Activated CD4-positive, alpha-beta T cell treated with anti-CD3 and anti-CD28 coated beads, Interleukin-2, amount 10 ng/mL, durations not matched to agents 7 days and 5 days (primary cell): ENCODE data around the gene MAPK11. TPM values are rescaled to one million over a fixed set of nuclear protein-coding genes. Genes with fewer than 3 reads are reported as not detected.

ENCODE experiments used
- CTCF ChIA-PET: fragments of 350-600 bp; sonication (Branson Sonifier 250); formaldehyde crosslinking; loops from one replicate; lab custom pipeline; 2021; ENCODE audit warnings: antibody characterized with exemption; lab: Charles Lee
- POLR2A ChIA-PET: fragments of 350-600 bp; sonication (Branson Sonifier 250); formaldehyde crosslinking; loops from one replicate; lab custom pipeline; 2021; ENCODE audit warnings: antibody characterized with exemption; lab: Charles Lee
- DNase-seq: peaks from one replicate; pipeline ENCODE4 v3.0.0-alpha.2; 2020
- H3K27ac Mint-ChIP-seq: one replicate; pipeline ENCODE4 v1.8.0; 2021; ENCODE audit warnings: mild to moderate bottlenecking, moderate library complexity, mixed read lengths
- H3K27me3 Mint-ChIP-seq: one replicate; pipeline ENCODE4 v1.8.0; 2021; ENCODE audit warnings: mixed read lengths
- H3K36me3 Mint-ChIP-seq: one replicate; pipeline ENCODE4 v1.8.0; 2021; ENCODE audit warnings: low read depth, mixed read lengths
- H3K4me1 Mint-ChIP-seq: one replicate; pipeline ENCODE4 v1.8.0; 2021; ENCODE audit warnings: mixed read lengths
- H3K4me3 Mint-ChIP-seq: one replicate; pipeline ENCODE4 v1.8.0; 2021; ENCODE audit warnings: mild to moderate bottlenecking, moderate library complexity, mixed read lengths
- H3K9me3 Mint-ChIP-seq: one replicate; pipeline ENCODE4 v1.8.0; 2021; ENCODE audit warnings: mixed read lengths
- total RNA-seq, 2 experiments: library from RNA; stranded (reverse); gene quantifications; one replicate each; pipeline ENCODE4 v1.2.3, GENCODE V29; 2021

MAPK11 gene
- total RNA-seq, 2 experiments from 2014 or later = 10.7 to 12.6 TPM

- POLR2A ChIA-PET = no interaction called here
- Mint-ChIP-seq H3K4me3 (peak overlapping the region; percentile 58), H3K27me3 (peaks cover 15% of the 10 kb centered on the region), H3K4me1 (peaks cover 16% of the 10 kb centered on the region), H3K36me3 (no peaks in the 10 kb centered on the region), H3K9me3 (no peaks in the 10 kb centered on the region), H3K27ac (peak overlapping the region; percentile 41)
- CTCF ChIA-PET = interaction anchor here (1.2 to 2.7 kb wide), 4 partner anchors 10 to 36 kb away, joined by 3 to 9 read pairs (median 4); no protein-coding TSS in a partner anchor
- no peak for DNase-seq
Observed at GRCh38 chr22:50305923-50306566, 35.9 kb upstream of the MAPK11 start.

DNA sequence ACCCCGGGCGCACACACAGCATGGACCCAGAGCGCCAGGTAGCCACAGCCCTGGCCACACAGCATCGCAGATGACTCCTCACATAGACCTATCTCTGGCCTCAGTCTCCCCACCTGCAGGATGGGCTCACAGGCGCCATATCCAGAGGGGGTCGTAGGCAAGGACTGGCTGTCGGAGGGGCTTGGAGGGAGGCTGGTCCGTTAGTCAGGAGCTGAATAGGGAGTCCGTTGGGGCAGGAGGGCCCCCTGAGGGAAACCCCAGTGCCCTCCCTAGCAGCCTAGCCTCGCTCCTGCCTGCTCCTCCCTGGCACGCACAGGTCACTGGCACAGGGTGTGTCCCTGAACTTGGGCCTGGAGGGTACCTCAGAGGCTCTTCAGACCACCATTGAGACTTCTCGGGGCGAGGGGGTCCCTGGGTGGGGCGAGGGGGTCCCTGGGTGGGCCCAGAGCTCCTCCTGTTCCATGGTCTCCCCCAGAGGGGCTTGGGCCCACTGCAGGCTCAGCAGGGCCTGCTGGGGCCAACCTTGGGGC, 35.3 kb upstream of the MAPK11 start:
- Mint-ChIP-seq H3K4me3 (no peak overlapping the region), H3K27me3 (peaks cover 17% of the 10 kb centered on the region), H3K4me1 (peaks cover 16% of the 10 kb centered on the region), H3K36me3 (no peaks in the 10 kb centered on the region), H3K9me3 (no peaks in the 10 kb centered on the region), H3K27ac (no peak overlapping the region)
- POLR2A ChIA-PET = interaction anchor here (0.6 kb wide), 1 partner anchor 259 kb away, joined by 3 read pairs; no protein-coding TSS in a partner anchor
- DNase-seq = no peak
- CTCF ChIA-PET = interaction anchor here (0.9 to 2.7 kb wide), 7 partner anchors 9 to 37 kb away, joined by 3 to 20 read pairs (median 4); no protein-coding TSS in a partner anchor

- Mint-ChIP-seq H3K4me1 (peaks cover 16% of the 10 kb centered on the region), H3K4me3 (no peak overlapping the region), H3K27ac (no peak overlapping the region), H3K9me3 (no peaks in the 10 kb centered on the region), H3K27me3 (peaks cover 17% of the 10 kb centered on the region), H3K36me3 (no peaks in the 10 kb centered on the region)
- DNase-seq = no peak
- ChIA-PET POLR2A (interaction anchor here (0.6 kb wide), 1 partner anchor 259 kb away, joined by 3 read pairs; no protein-coding TSS in a partner anchor), CTCF (interaction anchor here (0.9 to 2.6 kb wide), 5 partner anchors 8 to 38 kb away, joined by 3 to 20 read pairs (median 4); no protein-coding TSS in a partner anchor)
Observed at GRCh38 chr22:50304528-50305392, 34.6 kb upstream of the MAPK11 start.

GRCh38 chr22:50303848-50304527, 33.8 kb upstream of the MAPK11 start:
- Mint-ChIP-seq H3K36me3 (no peaks in the 10 kb centered on the region), H3K4me3 (no peak overlapping the region), H3K27ac (no peak overlapping the region), H3K27me3 (peaks cover 17% of the 10 kb centered on the region), H3K9me3 (no peaks in the 10 kb centered on the region), H3K4me1 (peaks cover 16% of the 10 kb centered on the region)
- ChIA-PET CTCF (interaction anchor here (1.7 to 2.6 kb wide), 2 partner anchors 10 to 28 kb away, joined by 4 to 20 read pairs; no protein-coding TSS in a partner anchor), POLR2A (no interaction called here)
- DNase-seq = no peak

- ChIA-PET POLR2A (no interaction called here), CTCF (interaction anchor here (1.7 to 2.6 kb wide), 2 partner anchors 9 to 27 kb away, joined by 4 to 20 read pairs; no protein-coding TSS in a partner anchor)
- no peak for DNase-seq
- no peaks in the 10 kb centered on the region for H3K9me3 Mint-ChIP-seq
- H3K36me3 Mint-ChIP-seq = no peaks in the 10 kb centered on the region
- H3K4me3 Mint-ChIP-seq = no peak overlapping the region
- H3K4me1 Mint-ChIP-seq = peaks cover 13% of the 10 kb centered on the region
- H3K27ac Mint-ChIP-seq = no peak overlapping the region
- peaks cover 17% of the 10 kb centered on the region for H3K27me3 Mint-ChIP-seq
Observed at GRCh38 chr22:50303515-50303847, 33.3 kb upstream of the MAPK11 start.

DNA sequence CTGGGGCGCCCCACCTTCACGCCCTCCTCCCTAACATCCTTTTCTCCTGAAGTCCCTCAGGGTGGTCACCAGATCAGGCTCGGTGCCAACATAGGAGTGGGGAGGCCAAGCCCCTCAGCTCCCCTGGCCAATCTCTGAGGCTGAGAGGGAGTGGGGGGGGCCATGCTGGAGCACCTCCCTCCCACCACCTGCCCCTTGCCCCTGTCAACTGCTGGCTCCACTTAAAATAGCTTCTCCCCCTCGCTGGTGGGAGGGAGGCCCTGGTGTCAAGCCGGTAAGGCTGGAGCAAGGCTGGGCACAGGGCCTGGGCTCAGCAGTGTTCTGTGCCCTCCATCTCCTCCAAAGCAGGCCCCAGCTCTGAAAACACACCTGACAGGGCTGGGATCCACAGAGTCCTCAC, 32.4 kb upstream of the MAPK11 start:
- ChIA-PET POLR2A (no interaction called here), CTCF (interaction anchor here (0.6 to 1.3 kb wide), 2 partner anchors 18 to 26 kb away, joined by 3 read pairs; no protein-coding TSS in a partner anchor)
- Mint-ChIP-seq H3K27me3 (peaks cover 17% of the 10 kb centered on the region), H3K4me1 (peaks cover 12% of the 10 kb centered on the region), H3K4me3 (no peak overlapping the region), H3K27ac (no peak overlapping the region), H3K36me3 (no peaks in the 10 kb centered on the region), H3K9me3 (no peaks in the 10 kb centered on the region)
- no peak for DNase-seq

DNA sequence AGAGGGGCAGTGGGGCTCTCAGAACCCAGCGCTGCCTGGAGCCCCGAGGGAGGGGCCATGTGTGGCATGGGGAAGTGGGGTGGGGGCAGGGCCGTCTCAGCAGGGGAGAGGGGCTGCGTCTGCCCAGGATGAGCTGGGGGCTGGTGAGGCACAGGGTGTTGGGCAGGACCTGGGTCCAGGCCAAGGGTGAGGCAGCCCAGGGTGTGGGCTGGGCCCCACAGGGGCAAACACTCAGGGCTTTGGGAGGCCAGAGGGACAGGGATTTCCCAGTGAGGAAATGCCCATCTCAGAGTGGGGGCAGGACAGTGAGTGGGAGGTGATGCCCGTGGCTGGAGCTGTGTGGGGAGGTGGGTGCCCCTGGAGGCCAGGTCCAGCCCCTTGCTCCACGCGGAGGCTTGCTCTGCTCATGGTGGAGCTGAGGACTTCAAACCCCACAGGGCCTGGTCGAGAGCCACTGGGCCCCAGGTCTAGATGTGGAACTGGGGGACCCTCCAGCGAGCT, 31.9 kb upstream of the MAPK11 start:
- CTCF ChIA-PET = interaction anchor here (0.6 to 1.3 kb wide), 2 partner anchors 18 to 25 kb away, joined by 3 read pairs; no protein-coding TSS in a partner anchor
- H3K27ac Mint-ChIP-seq = no peak overlapping the region
- peaks cover 12% of the 10 kb centered on the region for H3K4me1 Mint-ChIP-seq
- no peaks in the 10 kb centered on the region for H3K36me3 Mint-ChIP-seq
- DNase-seq = no peak
- H3K9me3 Mint-ChIP-seq = no peaks in the 10 kb centered on the region
- POLR2A ChIA-PET = no interaction called here
- peaks cover 17% of the 10 kb centered on the region for H3K27me3 Mint-ChIP-seq
- no peak overlapping the region for H3K4me3 Mint-ChIP-seq

- Mint-ChIP-seq H3K36me3 (no peaks in the 10 kb centered on the region), H3K27me3 (peaks cover 17% of the 10 kb centered on the region), H3K4me1 (peaks cover 12% of the 10 kb centered on the region), H3K4me3 (no peak overlapping the region), H3K9me3 (no peaks in the 10 kb centered on the region), H3K27ac (no peak overlapping the region)
- CTCF ChIA-PET = no interaction called here
- POLR2A ChIA-PET = no interaction called here
- no peak for DNase-seq
Observed at GRCh38 chr22:50301581-50301991, 31.4 kb upstream of the MAPK11 start.

DNA sequence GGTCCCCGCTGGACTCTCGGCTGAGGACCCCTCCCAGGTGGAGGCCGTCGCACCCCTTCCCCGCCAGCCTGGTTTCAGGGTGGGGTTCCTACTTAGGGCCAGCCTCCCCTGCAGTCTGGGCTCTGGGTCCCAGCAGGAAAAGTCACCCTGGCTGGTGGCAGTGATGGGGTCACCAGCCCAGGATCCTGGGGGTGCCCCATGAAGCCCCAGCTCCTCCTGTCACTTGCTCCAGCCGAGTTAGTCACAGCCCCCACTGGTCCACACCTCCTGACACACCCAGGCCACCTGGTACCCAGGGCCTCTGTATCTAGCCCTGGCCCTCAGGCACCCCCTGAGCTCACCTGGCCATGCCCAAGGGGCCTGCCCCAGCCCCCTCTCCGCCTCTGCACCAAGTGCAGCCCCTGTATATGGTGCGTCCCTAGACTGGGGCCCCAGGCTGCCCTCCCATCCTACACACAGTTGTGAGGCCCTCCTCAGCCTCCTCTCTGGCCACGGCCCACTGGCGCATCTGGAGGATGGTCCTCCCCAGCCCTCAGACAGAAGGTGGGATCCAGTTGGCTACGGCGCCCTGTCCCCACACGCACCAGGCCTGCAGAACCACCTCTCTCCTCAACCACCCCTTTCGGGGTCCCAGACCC, 30.6 kb upstream of the MAPK11 start:
- peaks cover 10% of the 10 kb centered on the region for H3K27me3 Mint-ChIP-seq
- no peaks in the 10 kb centered on the region for H3K9me3 Mint-ChIP-seq
- H3K36me3 Mint-ChIP-seq = no peaks in the 10 kb centered on the region
- H3K4me3 Mint-ChIP-seq = no peak overlapping the region
- peaks cover 5% of the 10 kb centered on the region for H3K4me1 Mint-ChIP-seq
- H3K27ac Mint-ChIP-seq = no peak overlapping the region
- ChIA-PET POLR2A (no interaction called here), CTCF (no interaction called here)
- DNase-seq = no peak

- CTCF ChIA-PET = no interaction called here
Observed at GRCh38 chr22:50299785-50300619, 29.8 kb upstream of the MAPK11 start.

More at GRCh38 chr22:50299785-50300619, 29.8 kb upstream of the MAPK11 start:
- Mint-ChIP-seq H3K36me3 (no peaks in the 10 kb centered on the region), H3K9me3 (no peaks in the 10 kb centered on the region), H3K4me1 (peaks cover 5% of the 10 kb centered on the region), H3K27me3 (peaks cover 10% of the 10 kb centered on the region), H3K27ac (no peak overlapping the region), H3K4me3 (no peak overlapping the region)
- no peak for DNase-seq
- POLR2A ChIA-PET = no interaction called here
